Keratinocyte (primary cell): Measurements from ENCODE around the gene RANBP17. TPM values are rescaled to one million over a fixed set of nuclear protein-coding genes. Genes with fewer than 3 reads are reported as not detected.

ENCODE experiments used
- DNase-seq: peaks from one replicate; pipeline ENCODE4 v3.0.0-alpha.2; 2011; ENCODE audit warnings: low read depth, missing footprints, low spot score
- FAIRE-seq: peaks from 2 replicates; lab custom pipeline; 2011; peaks lifted over from hg19 to GRCh38; lab: Jason Lieb, UNC
- H2AFZ ChIP-seq: 2 replicates; pipeline ENCODE4 v1.6.0; 2012; ENCODE audit warnings: low read length, control low read depth, inconsistent platforms; ENCODE audit not compliant: control insufficient read depth
- H3K27ac ChIP-seq: 2 replicates; pipeline ENCODE4 v1.5.1; 2011; ENCODE audit warnings: low read length; ENCODE audit not compliant: control insufficient read depth, insufficient read depth
- H3K27me3 ChIP-seq: 3 replicates; pipeline ENCODE4 v1.6.0; 2011; ENCODE audit warnings: low read length; ENCODE audit not compliant: control insufficient read depth, insufficient read depth; ENCODE audit errors: extremely low read depth
- H3K36me3 ChIP-seq, 2 experiments: 2 replicates in 1 of 2; 3 replicates in 1 of 2; pipeline ENCODE4 v1.5.1; 2011; ENCODE audit warnings: low read length in 2 of 2, mild to moderate bottlenecking in 1 of 2; ENCODE audit not compliant: control insufficient read depth in 2 of 2, insufficient read depth in 2 of 2; ENCODE audit errors: extremely low read depth in 1 of 2
- H3K4me1 ChIP-seq: 3 replicates; pipeline ENCODE4 v1.5.1; 2011; ENCODE audit warnings: low read length; ENCODE audit not compliant: control insufficient read depth, insufficient read depth; ENCODE audit errors: extremely low read depth
- H3K4me2 ChIP-seq: 3 replicates; pipeline ENCODE4 v1.6.0; 2011; ENCODE audit warnings: low read depth, low read length; ENCODE audit not compliant: control insufficient read depth, insufficient read depth; ENCODE audit errors: extremely low read depth
- H3K4me3 ChIP-seq, 3 experiments: fragments of 200-600 bp in 1 of 3; sonication (generic) in 1 of 3; 2 replicates in 2 of 3; 3 replicates in 1 of 3; pipeline ENCODE4 v1.5.1; 2011 to 2016; ENCODE audit warnings: low read length in 3 of 3, mild to moderate bottlenecking in 3 of 3, control low read depth in 2 of 3, inconsistent platforms in 1 of 3, low read depth in 1 of 3, mixed read lengths in 1 of 3, mixed run types in 1 of 3, moderate library complexity in 1 of 3; ENCODE audit not compliant: control insufficient read depth in 2 of 3, insufficient read depth in 2 of 3; ENCODE audit errors: extremely low read depth in 1 of 3
- H3K79me2 ChIP-seq: 2 replicates; pipeline ENCODE4 v1.6.0; 2012; ENCODE audit warnings: low read length; ENCODE audit not compliant: control insufficient read depth, insufficient read depth
- H3K9ac ChIP-seq: 3 replicates; pipeline ENCODE4 v1.6.0; 2011; ENCODE audit warnings: low read length; ENCODE audit not compliant: control insufficient read depth, insufficient read depth; ENCODE audit errors: extremely low read depth
- H3K9me1 ChIP-seq: 3 replicates; pipeline ENCODE4 v1.6.0; 2011; ENCODE audit warnings: low read length; ENCODE audit not compliant: control insufficient read depth, insufficient read depth; ENCODE audit errors: extremely low read depth
- H3K9me3 ChIP-seq: 2 replicates; pipeline ENCODE4 v1.5.1; 2012; ENCODE audit warnings: low read depth, low read length; ENCODE audit not compliant: control insufficient read depth
- H4K20me1 ChIP-seq: 3 replicates; pipeline ENCODE4 v1.6.0; 2011; ENCODE audit warnings: low read length; ENCODE audit not compliant: control insufficient read depth, insufficient read depth; ENCODE audit errors: extremely low read depth
- EZH2 ChIP-seq: IDR thresholded peaks from one replicate; pipeline ENCODE4 v1.6.1; 2012; ENCODE audit warnings: inconsistent platforms, mild to moderate bottlenecking, low read length, moderate library complexity
- dilution Hi-C: fragments of 300-500 bp; cut with MboI; formaldehyde crosslinking; loops from one replicate; pipeline ENCODE4 v1.7.0; 2020; ENCODE audit warnings: low sequenced_read_pairs; ENCODE audit not compliant: extremely low pct_ligation_motif_present
- polyA plus RNA-seq, 5 experiments: library from polyadenylated mRNA; depleted of rRNA in 3 of 5; stranded (reverse) in 3 of 5; stranded (forward) in 1 of 5; unstranded in 1 of 5; fragments of >200 nt; gene quantifications; 1 replicate in 1 of 5; 2 replicates in 3 of 5; 3 replicates in 1 of 5; pipeline versions ENCODE4 v1.2.1 to v1.2.3, GENCODE V29; 2011 to 2012; ENCODE audit warnings: missing spikeins in 2 of 5, low read depth in 1 of 5, low replicate concordance in 1 of 5
- TF ChIP-seq, protein P1 (sequence below), 3 experiments: IDR thresholded peaks in 1 of 3; conservative IDR thresholded peaks in 1 of 3; optimal IDR thresholded peaks in 1 of 3; 2 replicates in 2 of 3; 3 replicates in 1 of 3; pipeline versions ENCODE3 to v1.5.1; 2011; ENCODE audit warnings: low read length in 3 of 3, mild to moderate bottlenecking in 3 of 3, moderate library complexity in 2 of 3, control low read depth in 1 of 3, inconsistent platforms in 1 of 3; ENCODE audit not compliant: insufficient read depth in 2 of 3; ENCODE audit errors: extremely low read depth in 1 of 3

The RANBP17 gene
- polyA plus RNA-seq, 1 donor (not counting 4 experiments of a cell fraction or from before 2014, with no cell fraction given), result 0.97 TPM

DNA sequence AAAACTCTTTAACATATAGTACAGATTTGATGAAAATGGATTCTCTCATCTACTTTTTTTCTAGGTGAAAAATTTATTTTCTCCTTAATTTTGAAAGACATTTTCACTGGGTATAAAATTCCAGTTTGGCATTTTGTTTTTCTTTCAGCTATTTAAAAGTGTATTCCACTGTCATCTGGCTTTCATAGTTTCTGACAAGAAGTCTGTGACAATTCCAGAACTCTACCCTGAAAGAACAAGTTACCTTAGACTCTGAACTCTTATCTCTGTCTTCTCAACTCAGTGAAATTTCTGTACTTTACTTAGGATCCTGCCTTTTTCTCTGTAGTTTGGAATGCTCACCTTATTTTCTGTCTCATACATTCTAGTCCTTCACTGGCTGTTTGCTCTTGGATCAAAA lies 161.7 kb downstream of the RANBP17 start:
- dilution Hi-C loops, result no loop called here
- no peaks in the 10 kb centered on the region for H3K9me3 ChIP-seq
- TF ChIP-seq, protein P1, sequence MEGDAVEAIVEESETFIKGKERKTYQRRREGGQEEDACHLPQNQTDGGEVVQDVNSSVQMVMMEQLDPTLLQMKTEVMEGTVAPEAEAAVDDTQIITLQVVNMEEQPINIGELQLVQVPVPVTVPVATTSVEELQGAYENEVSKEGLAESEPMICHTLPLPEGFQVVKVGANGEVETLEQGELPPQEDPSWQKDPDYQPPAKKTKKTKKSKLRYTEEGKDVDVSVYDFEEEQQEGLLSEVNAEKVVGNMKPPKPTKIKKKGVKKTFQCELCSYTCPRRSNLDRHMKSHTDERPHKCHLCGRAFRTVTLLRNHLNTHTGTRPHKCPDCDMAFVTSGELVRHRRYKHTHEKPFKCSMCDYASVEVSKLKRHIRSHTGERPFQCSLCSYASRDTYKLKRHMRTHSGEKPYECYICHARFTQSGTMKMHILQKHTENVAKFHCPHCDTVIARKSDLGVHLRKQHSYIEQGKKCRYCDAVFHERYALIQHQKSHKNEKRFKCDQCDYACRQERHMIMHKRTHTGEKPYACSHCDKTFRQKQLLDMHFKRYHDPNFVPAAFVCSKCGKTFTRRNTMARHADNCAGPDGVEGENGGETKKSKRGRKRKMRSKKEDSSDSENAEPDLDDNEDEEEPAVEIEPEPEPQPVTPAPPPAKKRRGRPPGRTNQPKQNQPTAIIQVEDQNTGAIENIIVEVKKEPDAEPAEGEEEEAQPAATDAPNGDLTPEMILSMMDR (optimal IDR thresholded peaks at IDR 0.05 in 1 of 3, IDR thresholded peaks at IDR 0.05 in 1 of 3, conservative IDR thresholded peaks at IDR 0.05 in 1 of 3; ENCODE audit: extremely low read depth in 1 of 3, insufficient read depth in 2 of 3, low read length in 3 of 3), result no peak
- TF ChIP-seq EZH2, result no peak
- no peak overlapping the region for H3K27ac ChIP-seq
- H3K4me1 ChIP-seq, result no peaks in the 10 kb centered on the region
- H3K4me3 ChIP-seq, result no peak overlapping the region
- no peaks in the 10 kb centered on the region for H3K27me3 ChIP-seq
- DNase-seq, result no peak
- no peak overlapping the region for H3K9ac ChIP-seq
- no peaks in the 10 kb centered on the region for H4K20me1 ChIP-seq
- no peak overlapping the region for H2AFZ ChIP-seq
- no peaks in the 10 kb centered on the region for H3K9me1 ChIP-seq
- H3K36me3 ChIP-seq, result no peaks in the 10 kb centered on the region
- H3K79me2 ChIP-seq, result no peaks in the 10 kb centered on the region
- H3K4me2 ChIP-seq, result no peak overlapping the region
- FAIRE-seq, result no peak

- no peak overlapping the region for H3K9ac ChIP-seq
- no peaks in the 10 kb centered on the region for H4K20me1 ChIP-seq
- no peaks in the 10 kb centered on the region for H3K9me3 ChIP-seq
- H3K36me3 ChIP-seq, result no peaks in the 10 kb centered on the region
- TF ChIP-seq EZH2, result no peak
- TF ChIP-seq, protein P1 (optimal IDR thresholded peaks at IDR 0.05 in 1 of 3, IDR thresholded peaks at IDR 0.05 in 1 of 3, conservative IDR thresholded peaks at IDR 0.05 in 1 of 3; ENCODE audit: extremely low read depth in 1 of 3, insufficient read depth in 2 of 3, low read length in 3 of 3), result no peak
- no peak overlapping the region for H3K27ac ChIP-seq
- no peak overlapping the region for H2AFZ ChIP-seq
- no peak for FAIRE-seq
- H3K27me3 ChIP-seq, result no peaks in the 10 kb centered on the region
- no peaks in the 10 kb centered on the region for H3K4me1 ChIP-seq
- no peaks in the 10 kb centered on the region for H3K9me1 ChIP-seq
- H3K4me3 ChIP-seq, result no peak overlapping the region
- dilution Hi-C loops, result no loop called here
- H3K4me2 ChIP-seq, result no peak overlapping the region
- no peak for DNase-seq
- H3K79me2 ChIP-seq, result no peaks in the 10 kb centered on the region
Measured at GRCh38 chr5:171024084-171024483, 162.3 kb downstream of the RANBP17 start.
